WERI-Rb-1 (cell line): ENCODE results near the gene RAD50.

Experiments
- DNase-seq: peaks from one replicate; pipeline ENCODE4 v3.0.0-alpha.2; 2020
- H3K27ac ChIP-seq: fragments of 250-450 bp; sonication (Bioruptor Pico); 2 replicates; pipeline ENCODE4 v1.5.1; 2020; ENCODE audit warnings: mild to moderate bottlenecking, moderate library complexity
- H3K27me3 ChIP-seq: fragments of 250-450 bp; sonication (Bioruptor Pico); 2 replicates; pipeline ENCODE4 v1.5.1; 2021; ENCODE audit warnings: mild to moderate bottlenecking, low read depth, moderate library complexity; ENCODE audit not compliant: insufficient read depth, severe bottlenecking
- H3K36me3 ChIP-seq: fragments of 250-450 bp; sonication (Bioruptor Pico); 2 replicates; pipeline ENCODE4 v1.5.1; 2020; ENCODE audit warnings: mild to moderate bottlenecking, moderate library complexity
- H3K4me3 ChIP-seq: 2 replicates; pipeline ENCODE4 v1.5.1; 2011; ENCODE audit warnings: low read depth, mild to moderate bottlenecking, control low read depth, low read length
- H3K9me3 ChIP-seq: fragments of 250-450 bp; sonication (Bioruptor Pico); 2 replicates; pipeline ENCODE4 v1.5.1; 2021; ENCODE audit warnings: mild to moderate bottlenecking, moderate library complexity; ENCODE audit not compliant: severe bottlenecking
- CTCF ChIP-seq: IDR thresholded peaks from 2 replicates; pipeline ENCODE4 v1.5.1; 2011; ENCODE audit warnings: low read depth, mild to moderate bottlenecking, control low read depth, inconsistent platforms, low read length

RAD50 gene

GRCh38 chr5:132667761-132668705 is 111.3 kb downstream of the RAD50 start:
- peak; percentile 59 for DNase-seq
- Histone ChIP-seq H3K9me3 (no peaks in the 10 kb centered on the region), H3K36me3 (no peaks in the 10 kb centered on the region), H3K4me3 (no peak overlapping the region), H3K27me3 (no peaks in the 10 kb centered on the region), H3K27ac (no peak overlapping the region)
- no peak for TF ChIP-seq CTCF

- Histone ChIP-seq H3K4me3 (no peak overlapping the region), H3K9me3 (no peaks in the 10 kb centered on the region), H3K27ac (no peak overlapping the region), H3K36me3 (no peaks in the 10 kb centered on the region), H3K27me3 (no peaks in the 10 kb centered on the region)
- no peak for TF ChIP-seq CTCF
- DNase-seq: no peak
Observed at GRCh38 chr5:132668706-132669454, 112.1 kb downstream of the RAD50 start.

GRCh38 chr5:132669455-132669820 is 112.7 kb downstream of the RAD50 start:
- DNase-seq: no peak
- H3K27me3 ChIP-seq: no peaks in the 10 kb centered on the region
- no peak overlapping the region for H3K27ac ChIP-seq
- TF ChIP-seq CTCF: no peak
- no peak overlapping the region for H3K4me3 ChIP-seq
- H3K9me3 ChIP-seq: no peaks in the 10 kb centered on the region
- H3K36me3 ChIP-seq: no peaks in the 10 kb centered on the region

DNA sequence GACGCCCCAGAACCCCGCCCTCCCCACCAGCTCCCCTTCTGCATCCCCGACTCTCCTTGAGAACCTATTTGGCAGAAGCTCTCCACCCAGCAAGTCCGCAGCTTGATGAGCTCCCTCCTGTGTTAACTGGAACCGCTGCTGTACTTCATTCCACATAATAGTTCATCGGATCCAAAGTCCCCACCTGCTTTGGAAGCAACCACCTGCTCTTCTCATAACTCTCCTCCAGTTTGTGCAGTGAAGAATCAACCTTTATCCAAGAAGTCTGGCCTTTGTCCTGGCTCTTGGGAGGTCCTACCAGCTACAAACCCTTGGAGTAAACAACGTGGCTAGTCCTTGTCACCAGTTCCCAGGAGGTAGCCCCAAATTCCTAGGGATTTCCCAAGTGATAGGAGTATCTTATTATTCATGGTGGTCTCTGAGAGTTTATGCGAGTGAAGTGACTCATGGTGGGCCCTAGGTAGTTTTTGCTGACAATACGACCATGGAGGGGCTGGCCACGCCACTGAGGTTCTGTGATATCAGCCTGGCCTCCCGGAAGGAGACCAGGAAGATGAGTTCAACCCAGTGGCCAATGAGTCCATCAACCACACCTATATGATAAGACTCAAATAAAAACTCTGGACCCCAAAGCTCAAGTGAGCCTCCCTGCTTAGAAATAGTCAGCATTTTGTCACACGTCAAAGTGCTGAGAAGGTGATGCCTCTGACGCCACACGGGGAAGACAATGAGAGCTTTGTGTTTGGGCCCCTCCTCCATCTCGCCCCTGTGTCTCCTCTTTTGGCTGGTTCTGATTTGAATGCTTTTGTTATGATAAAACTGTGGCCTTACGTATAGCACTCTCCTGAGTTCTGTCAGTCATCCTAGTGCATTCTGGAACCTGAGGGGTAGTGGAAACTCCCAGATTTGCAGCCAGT is 113.4 kb downstream of the RAD50 start:
- H3K27ac ChIP-seq: no peak overlapping the region
- no peak overlapping the region for H3K4me3 ChIP-seq
- DNase-seq: no peak
- no peak for TF ChIP-seq CTCF
- H3K27me3 ChIP-seq: no peaks in the 10 kb centered on the region
- no peaks in the 10 kb centered on the region for H3K9me3 ChIP-seq
- no peaks in the 10 kb centered on the region for H3K36me3 ChIP-seq

DNA sequence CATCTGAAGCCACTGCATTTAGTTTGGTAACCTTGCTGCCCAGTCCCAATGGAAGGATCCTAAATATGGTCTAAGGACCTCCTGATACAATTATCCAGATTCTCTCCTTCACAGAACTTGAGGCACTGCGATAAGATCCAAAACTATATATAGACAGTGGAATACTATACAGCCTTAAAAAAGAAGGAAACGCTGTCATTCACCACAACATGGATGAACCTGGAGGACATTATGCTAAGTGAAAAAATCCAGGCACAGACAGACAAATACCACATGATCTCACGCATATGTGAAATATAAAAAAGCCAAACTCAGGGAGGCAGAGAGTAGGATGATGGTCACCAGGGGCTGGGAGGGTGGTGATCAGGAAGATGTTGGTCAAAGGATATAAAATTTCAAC is 114.2 kb downstream of the RAD50 start:
- Histone ChIP-seq H3K27ac (no peak overlapping the region), H3K9me3 (no peaks in the 10 kb centered on the region), H3K27me3 (no peaks in the 10 kb centered on the region), H3K4me3 (no peak overlapping the region), H3K36me3 (no peaks in the 10 kb centered on the region)
- no peak for TF ChIP-seq CTCF
- DNase-seq: no peak
